Ureter (tissue), 1 donor: ENCODE data around the gene IGF2BP1. TPM values are rescaled to one million over a fixed set of nuclear protein-coding genes. Genes with fewer than 3 reads are reported as not detected.

ENCODE experiments used
- DNase-seq: peaks from one replicate; pipeline ENCODE4 v3.0.0-alpha.2; 2020; ENCODE audit warnings: low spot score
- total RNA-seq: library from RNA; stranded (reverse); gene quantifications from one replicate; pipeline ENCODE4 v1.2.4, GENCODE V29; 2023
- donor health status: DM: yes; HTN: yes; CAD: no.

Gene IGF2BP1
- not detected for total RNA-seq

DNA sequence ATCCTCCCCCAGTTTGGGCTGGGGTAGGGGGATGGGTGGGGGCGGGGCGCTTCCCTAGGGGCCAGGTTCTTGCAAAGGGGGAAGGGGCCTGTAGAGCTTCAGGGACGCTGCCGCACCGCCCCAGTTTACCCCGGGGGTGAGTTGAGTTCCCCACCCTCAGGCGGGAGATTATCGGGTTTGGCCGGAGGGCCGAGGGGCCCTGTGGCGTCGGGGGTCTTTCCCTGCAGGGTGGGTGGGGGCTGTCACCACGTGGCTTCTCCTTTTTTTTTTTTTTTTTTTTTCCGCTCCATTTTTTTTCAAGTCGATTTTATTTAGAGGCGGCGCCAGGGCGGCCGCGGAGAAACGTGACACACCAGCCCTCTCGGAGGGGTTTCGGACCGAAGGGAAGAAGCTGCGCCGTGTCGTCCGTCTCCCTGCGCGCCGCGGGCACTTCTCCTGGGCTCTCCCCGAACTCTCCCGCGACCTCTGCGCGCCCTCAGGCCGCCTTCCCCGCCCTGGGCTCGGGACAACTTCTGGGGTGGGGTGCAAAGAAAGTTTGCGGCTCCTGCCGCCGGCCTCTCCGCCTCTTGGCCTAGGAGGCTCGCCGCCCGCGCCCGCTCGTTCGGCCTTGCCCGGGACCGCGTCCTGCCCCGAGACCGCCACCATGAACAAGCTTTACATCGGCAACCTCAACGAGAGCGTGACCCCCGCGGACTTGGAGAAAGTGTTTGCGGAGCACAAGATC lies at the start of gene IGF2BP1:
IGF2BP1 (plus strand) TSS at position 283 of the 724 bp plus-strand sequence; CDS start at position 644, 361 bp downstream.
- peak; percentile 32 for DNase-seq

DNA sequence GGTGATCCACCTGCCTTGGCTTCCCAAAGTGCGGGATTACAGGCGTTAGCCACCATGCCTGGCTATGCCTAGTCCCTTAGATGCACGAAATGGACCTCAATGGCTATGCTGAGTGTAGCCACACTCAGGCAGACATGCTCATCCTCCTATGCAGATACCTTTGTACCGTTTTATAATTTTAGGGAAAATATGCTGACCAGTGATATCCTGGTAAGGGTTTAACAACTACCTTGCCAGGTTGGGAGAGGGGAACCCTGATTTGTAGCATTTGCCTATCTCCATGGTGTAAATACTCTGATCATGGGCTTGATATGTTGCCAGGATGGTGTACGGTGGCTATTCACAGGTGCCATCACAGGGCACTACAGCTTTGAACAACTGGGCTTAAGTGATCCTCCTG lies 45.6 kb upstream of the IGF2BP1 start:
- DNase-seq, result no peak

GRCh38 chr17:48952904-48953303 lies 44.3 kb upstream of the IGF2BP1 start:
- DNase-seq, result no peak

DNA sequence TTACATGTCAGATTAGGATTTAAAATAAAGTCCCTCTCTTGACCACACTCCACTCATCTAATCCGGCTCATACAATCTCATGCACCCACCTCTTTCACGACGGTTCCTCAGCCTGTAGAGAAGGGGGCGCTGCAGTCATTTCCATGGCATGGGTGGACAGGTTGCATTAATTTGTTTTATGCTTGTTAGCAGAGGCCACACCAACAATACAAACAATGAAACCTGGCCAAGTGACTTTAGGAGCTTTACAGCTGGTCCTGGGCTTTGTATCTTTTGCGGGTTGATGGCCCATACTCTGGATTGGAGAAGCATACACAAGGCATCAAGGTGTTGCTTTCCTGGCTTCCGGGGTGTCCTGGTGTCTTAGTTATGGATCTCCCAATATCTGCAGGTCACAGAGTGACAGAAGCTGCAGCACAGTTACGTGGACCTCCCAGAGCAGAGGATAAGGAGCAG lies 42.9 kb upstream of the IGF2BP1 start:
- no peak for DNase-seq

DNA sequence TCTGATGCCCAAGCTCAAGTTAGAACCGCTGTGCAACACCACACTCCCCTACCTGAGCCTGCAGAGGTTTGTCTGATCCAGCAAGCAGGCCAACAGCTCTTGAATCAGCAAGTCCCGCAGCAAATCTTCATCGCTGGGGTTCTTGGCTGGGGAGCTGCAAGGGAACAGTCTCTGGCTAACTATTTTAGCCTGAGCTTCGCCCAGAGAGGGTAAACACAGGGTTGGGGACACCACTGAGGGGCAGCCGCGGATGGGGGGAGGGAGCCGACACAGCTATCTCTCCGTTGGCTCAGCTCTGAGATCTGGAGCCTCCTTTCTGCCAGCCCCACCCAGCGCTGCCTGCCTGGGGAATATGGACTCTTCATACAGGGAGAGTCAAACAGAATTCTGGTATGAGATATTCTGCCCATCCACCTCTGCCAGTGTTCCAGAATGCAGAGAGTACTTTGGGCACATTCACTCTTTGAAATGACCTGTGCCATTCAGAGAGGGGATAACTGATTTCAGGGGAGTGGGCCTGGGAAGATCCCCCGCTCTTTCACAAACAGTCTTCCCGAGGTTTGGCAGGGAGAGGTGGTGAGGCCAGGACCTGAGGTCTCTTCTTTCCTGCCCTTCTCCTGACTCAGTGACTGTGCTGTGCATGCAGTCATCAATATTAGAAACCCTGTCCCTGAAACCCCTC lies 36.2 kb upstream of the IGF2BP1 start:
- no peak for DNase-seq

DNA sequence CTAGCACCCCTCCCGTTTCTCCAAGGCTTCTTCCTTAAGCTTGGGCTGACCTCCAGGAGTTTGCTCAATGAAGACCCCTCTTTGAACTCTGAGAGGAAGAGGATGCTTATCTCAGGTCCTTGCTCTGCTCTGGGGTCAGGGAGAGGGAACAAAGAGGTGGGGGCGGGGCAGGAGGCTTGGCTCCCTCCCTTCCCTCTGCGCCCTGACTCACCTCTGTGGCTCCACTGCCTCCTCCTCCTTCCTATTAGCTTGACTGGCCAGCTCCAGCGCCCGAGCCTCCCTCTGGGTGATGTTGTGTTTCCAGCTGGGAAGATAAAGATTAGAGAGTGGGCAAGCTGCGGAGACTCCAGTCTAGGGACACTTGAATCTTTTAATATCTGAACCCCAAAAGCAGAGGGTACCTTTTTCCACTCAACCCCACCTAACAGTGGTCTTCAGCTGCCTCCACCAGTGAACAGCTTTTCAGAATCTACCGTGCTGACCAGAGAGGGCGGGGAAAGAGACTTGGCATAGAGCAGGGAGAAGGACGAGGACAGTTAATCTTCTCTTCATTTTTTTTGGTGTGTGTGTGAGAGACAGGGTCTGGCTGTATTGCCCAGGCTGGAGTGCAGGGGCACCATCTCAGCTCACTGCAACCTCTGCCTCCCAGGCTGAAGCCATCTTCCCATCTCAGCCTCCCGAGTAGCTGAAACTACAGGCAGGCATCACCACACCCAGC lies 35.5 kb upstream of the IGF2BP1 start:
- DNase-seq, result no peak

DNA sequence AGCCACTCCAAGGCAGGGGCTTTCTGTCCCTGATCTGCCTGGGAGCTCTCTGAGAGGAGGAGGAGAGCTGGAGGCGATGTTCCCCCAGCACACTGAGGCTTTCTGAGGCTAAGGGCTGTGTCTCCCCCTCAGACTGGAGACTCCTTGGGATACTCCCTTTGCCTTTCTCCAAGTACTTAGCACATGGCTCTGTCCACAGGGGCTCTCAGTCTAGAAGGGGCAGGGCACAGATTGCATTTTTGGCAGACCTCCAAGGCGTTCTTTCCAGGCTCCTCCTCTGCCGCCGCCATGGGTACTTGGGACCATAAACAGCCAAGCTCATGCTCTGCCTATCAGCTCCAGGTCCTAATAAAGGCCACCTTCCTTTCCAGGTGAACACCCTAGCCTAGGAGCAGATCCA lies 27.0 kb upstream of the IGF2BP1 start:
- DNase-seq, result no peak

DNA sequence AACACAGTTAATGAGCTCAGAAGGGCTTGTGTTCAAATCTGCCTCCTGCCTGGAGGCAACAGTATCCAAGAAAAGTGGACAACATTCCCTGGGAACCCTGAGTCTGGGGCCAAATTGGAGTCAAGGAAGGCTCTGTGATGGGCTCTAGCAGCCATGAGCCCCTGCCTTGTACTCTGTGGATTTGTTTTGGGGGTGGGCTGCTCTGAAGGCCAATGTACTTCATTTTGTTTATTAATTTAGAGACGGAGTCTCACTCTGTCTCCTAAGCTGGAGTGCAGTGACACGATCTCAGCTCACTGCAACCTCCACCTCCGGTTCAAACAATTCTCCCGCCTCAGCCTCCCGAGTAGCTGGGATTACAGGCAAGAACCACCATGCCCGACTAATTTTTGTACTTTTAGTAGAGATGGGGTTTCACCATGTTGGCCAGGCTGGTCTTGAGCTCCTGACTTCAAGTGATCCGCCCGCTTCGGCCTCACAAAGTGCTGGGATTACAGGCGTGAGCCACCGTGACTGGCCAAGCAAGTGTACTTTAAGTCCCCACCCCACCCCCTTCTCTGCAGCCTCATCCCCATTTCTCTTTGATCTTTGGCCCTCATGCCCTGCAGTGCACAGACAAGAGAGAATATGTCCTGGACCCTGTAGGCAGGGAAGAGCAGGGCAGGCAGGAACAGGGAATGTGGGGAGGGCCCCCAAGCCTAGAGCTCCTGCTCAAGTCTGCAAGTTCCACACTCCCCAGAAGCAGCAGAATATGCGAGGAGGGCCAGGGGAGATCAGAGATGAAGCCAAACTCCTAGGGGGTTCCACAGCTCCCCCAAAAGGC lies 26.1 kb upstream of the IGF2BP1 start:
- no peak for DNase-seq

DNA sequence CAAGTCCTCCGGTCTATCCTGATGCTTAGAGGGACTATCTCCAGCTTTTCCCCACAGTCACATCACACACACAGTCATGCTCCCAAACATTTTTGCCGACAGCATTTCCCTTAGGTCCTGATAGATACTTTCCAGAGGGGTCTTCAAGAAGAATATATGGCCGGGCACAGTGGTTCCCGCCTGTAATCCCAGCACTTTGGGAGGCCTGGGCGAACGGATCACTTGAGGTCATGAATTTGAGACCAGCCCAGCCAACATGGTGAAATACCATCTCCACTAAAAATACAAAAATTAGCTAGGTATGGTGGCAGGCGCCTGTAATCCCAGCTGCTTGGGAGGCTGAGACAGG lies 24.5 kb upstream of the IGF2BP1 start:
- DNase-seq, result no peak

DNA sequence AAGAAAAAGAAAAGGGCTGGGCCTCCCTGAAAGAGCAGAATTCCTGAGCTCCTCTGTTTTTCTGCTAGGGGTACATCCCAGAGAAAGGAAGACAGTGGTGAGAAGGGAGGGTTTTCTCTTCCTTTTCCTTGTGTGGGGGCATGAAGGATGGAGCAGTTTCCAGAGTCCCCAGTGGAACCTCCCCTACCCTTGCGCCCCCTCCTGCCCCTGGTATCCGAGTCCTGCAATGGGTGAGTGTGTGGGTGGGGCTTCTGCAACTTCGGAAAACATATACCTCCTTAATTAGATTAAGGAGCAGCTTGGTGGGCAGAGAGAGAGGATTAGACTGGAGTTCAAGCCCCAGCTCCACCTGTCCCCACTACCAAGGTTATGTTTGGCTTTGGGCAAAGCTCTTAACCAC lies 23.4 kb upstream of the IGF2BP1 start:
- DNase-seq, result no peak

DNA sequence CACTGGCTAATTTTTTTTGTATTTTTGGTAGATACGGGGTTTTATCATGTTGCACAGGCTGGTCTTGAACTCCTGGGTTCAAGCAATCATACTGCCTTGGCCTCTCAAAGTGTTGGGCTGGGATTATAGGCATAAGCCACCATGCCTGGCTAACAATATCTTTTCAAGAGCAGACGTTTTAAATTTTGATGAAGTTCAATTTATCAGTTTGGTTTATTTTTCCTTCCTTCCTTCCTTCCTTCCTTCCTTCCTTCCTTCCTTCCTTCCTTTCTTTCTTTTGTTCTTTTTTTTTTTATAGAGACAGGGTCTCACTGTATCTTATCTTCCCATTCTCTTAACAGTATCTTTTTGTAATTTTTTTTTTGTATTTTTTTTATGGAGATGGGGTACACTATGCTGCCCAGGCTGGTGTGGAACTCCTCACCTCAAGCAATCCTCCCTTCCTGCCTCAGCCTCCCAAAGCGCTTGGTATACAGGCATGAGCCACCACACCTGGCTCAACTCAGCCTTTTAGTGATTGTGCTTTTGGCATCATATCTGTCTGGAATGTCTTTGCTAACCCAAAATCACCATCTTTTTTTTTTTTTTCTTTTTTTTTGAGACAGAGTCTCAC lies 15.2 kb upstream of the IGF2BP1 start:
- DNase-seq, result no peak

DNA sequence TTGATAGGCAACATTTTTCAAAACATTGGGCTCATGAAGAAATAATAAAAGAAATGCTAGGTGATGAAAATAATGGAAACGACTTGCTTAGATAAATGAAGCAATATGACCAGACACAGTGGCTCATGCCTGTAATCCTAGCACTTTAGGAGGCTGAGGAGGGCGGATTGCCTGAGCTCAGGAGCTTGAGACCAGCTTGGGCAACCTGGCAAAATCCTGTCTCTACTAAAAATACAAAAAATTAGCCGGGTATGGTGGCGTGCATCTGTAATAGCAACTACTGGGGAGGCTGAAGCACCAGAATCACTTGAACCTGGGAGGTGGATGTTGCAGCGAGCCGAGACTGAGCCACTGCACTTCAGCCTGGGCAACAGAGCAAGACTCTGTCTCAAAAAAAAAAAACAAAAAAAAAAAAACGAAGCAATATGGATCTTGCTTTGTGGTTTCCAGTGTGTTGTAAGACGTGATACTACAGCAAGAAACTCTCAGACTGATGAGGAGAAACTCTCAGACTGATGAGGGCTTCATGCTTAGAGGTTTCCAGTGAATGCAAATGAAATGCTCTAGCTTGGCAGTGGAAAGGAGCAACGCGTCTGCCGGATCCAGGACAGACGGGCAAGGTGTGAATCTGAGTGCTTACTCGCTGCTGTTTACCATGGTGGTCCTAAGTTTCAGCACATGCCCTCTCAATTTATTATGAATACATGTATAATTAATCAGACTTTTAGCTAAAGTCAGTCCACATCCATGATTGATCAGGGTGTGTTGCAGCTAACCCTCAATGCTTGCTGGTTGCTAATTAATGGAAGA lies 11.5 kb upstream of the IGF2BP1 start:
- DNase-seq, result no peak

DNA sequence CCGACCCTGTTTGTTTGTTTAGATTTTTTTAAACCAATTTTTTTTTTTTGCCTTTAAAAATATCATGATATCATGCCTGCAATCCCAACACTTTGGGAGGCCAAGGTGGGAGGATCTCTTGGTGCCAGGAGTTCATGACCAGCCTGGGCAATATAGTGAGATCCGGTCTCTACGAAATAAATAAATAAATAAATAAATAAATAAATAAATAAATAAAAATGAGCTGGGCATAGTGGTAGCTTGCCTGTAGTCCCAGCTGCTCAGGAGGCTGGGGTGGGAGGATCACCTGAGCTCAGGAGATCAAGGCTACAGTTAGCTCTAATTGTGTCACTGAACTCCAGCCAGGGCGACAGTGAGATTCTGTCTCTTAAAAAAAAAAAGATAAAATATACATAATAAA lies 8.1 kb upstream of the IGF2BP1 start:
- no peak for DNase-seq

GRCh38 chr17:48990882-48991357 lies 6.3 kb upstream of the IGF2BP1 start:
- no peak for DNase-seq

GRCh38 chr17:48992444-48992843 lies 4.7 kb upstream of the IGF2BP1 start:
- no peak for DNase-seq

- no peak for DNase-seq
These were observed 3.9 kb upstream of the IGF2BP1 start for GRCh38 chr17:48993305-48993704.

GRCh38 chr17:48993951-48994350 lies 3.2 kb upstream of the IGF2BP1 start:
- no peak for DNase-seq

GRCh38 chr17:48994549-48995303 lies 2.5 kb upstream of the IGF2BP1 start:
- DNase-seq, result no peak

DNA sequence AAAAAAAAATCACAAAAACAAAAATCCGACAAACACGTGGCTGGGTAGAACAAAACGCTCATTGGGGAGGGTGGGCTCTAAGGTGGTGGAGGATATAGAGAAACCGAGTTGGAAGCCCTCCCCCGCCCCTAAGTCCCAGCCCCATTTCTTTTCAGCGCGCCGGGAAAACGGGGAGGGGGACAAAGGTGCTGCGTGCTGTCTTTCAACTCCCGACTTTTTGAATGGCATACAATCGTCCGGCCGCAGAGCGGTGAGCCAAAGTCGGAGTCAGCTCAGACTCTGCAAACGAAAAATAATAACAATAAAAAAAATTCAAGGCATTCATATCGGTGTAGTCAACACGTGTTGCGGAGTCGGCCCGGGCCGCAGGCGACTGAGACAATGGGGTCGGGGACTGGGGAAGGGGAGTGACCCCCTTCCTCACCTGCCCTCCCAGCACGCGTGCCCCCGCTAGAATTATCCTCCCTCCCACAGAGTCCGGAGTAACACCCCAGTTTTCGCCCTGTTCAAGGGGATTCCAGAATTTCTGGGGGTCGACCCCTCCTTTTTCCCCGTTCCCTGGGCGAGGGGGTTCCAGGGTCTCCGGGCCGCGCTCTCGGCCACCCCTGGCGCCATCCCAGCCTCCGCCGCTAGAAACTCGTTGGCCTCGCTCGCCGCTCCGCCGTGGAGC lies 1.7 kb upstream of the IGF2BP1 start:
- DNase-seq, result peak; percentile 37
